ENCODE data around the gene KIRREL1.
"Not testable (repeated sequence)": the region's sequence is repeated elsewhere in the genome, so short reads cannot be mapped to it uniquely, and the experiment has no call there.

Gene KIRREL1

DNA sequence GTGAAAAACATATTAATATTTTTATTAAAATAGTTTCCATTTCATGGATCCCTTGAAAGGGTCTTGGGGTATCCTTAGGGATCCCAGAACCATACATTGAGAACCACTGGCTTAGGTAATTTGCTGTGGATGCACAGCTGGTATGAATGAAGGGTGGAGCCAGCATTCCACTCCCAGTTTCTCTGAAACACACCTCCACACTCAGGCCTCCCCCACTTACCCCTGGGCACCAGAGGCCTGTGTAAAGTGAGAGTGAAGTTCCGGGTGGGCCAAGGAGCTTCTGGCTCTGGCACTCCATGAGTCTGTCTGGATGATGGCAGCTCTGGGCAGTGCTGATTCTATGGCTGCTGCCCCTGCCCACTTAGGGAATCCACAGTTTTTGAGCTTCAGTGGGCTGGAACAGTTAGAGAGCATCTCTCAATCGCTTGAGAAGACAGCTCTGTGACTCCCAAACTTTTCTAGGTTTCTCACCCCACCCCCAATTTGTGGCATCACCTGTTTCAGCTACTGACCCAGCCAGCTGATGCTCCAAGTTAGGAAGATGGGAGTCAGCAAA lies 129.5 kb downstream of the KIRREL1 start:
- Histone ChIP-seq H3K27me3 (ENCODE audit: insufficient read depth, poor library complexity, severe bottlenecking) (no peaks in the 10 kb centered on the region), H3K27ac (ENCODE audit: poor library complexity, severe bottlenecking) (no peak overlapping the region), H3K4me1 (ENCODE audit: insufficient read depth, poor library complexity, severe bottlenecking) (peaks cover 13% of the 10 kb centered on the region), H3K36me3 (ENCODE audit: low read depth) (no peaks in the 10 kb centered on the region), H3K9me3 (ENCODE audit: severe bottlenecking) (no peaks in the 10 kb centered on the region), H3K4me3 (ENCODE audit: severe bottlenecking) (no peak overlapping the region)
- ATAC-seq (ENCODE audit: low read depth): no peak
- no peak for TF ChIP-seq CTCF (IDR thresholded peaks at IDR 0.05; ENCODE audit: poor library complexity, severe bottlenecking)
- DNase-seq (ENCODE audit: low spot score): no peak

DNA sequence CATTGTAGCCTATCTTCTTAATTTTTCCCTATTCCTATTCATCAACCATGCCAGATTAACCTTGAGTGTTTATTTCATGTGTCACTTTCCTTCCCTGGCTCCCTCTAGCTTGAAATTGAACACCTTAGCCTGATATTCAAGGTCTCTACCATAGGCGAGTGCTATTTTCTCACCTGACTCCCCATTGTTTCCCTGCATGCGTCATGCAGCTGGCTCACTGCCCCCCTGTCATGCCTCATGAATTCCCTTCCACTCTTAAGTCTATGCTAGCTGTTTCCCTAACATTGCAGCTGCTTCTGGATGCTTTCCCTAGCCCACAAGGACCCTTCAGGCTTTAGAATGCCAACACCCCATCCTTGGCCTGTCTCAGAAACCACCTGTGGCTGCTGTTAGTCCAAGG lies 130.6 kb downstream of the KIRREL1 start:
- Histone ChIP-seq H3K36me3 (ENCODE audit: low read depth) (no peaks in the 10 kb centered on the region), H3K9me3 (ENCODE audit: severe bottlenecking) (no peaks in the 10 kb centered on the region), H3K27me3 (ENCODE audit: insufficient read depth, poor library complexity, severe bottlenecking) (no peaks in the 10 kb centered on the region), H3K4me3 (ENCODE audit: severe bottlenecking) (no peak overlapping the region), H3K27ac (ENCODE audit: poor library complexity, severe bottlenecking) (peak overlapping the region; percentile 32), H3K4me1 (ENCODE audit: insufficient read depth, poor library complexity, severe bottlenecking) (peaks cover 15% of the 10 kb centered on the region)
- no peak for TF ChIP-seq CTCF (IDR thresholded peaks at IDR 0.05; ENCODE audit: poor library complexity, severe bottlenecking)
- peak; percentile 83 for ATAC-seq (ENCODE audit: low read depth)
- DNase-seq (ENCODE audit: low spot score): peak; percentile 79

DNA sequence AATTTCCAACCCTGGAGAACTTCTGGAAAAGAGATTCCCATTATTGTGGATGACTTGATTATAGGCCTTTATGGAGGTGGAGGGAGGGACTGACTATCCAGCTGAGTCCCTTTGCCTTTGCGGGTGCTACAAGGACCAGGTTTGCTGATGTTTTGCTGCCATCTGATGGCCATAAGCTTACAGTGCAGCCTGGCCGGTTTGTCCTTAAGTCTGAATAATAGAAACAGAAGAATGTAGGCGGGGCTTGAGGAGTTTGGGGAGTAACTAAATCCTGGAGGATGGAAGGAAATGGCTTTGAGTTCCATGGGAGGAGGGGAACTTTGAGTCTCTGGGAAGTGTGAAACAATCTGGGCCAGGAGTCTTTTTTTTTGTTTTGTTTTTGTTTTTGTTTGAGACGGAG lies 131.6 kb downstream of the KIRREL1 start:
- Histone ChIP-seq H3K36me3 (ENCODE audit: low read depth) (no peaks in the 10 kb centered on the region), H3K27me3 (ENCODE audit: insufficient read depth, poor library complexity, severe bottlenecking) (no peaks in the 10 kb centered on the region), H3K4me1 (ENCODE audit: insufficient read depth, poor library complexity, severe bottlenecking) (peaks cover 16% of the 10 kb centered on the region), H3K27ac (ENCODE audit: poor library complexity, severe bottlenecking) (no peak overlapping the region), H3K4me3 (ENCODE audit: severe bottlenecking) (no peak overlapping the region), H3K9me3 (ENCODE audit: severe bottlenecking) (no peaks in the 10 kb centered on the region)
- ATAC-seq (ENCODE audit: low read depth) (peak; percentile 80), DNase-seq (ENCODE audit: low spot score) (peak; percentile 82)
- TF ChIP-seq CTCF (IDR thresholded peaks at IDR 0.05; ENCODE audit: poor library complexity, severe bottlenecking): peak; percentile 91

- no peak overlapping the region for H3K4me3 ChIP-seq (ENCODE audit: severe bottlenecking)
- no peaks in the 10 kb centered on the region for H3K9me3 ChIP-seq (ENCODE audit: severe bottlenecking)
- ATAC-seq (ENCODE audit: low read depth): no peak
Observed at GRCh38 chr1:158126425-158126824, 133.0 kb downstream of the KIRREL1 start.

DNA sequence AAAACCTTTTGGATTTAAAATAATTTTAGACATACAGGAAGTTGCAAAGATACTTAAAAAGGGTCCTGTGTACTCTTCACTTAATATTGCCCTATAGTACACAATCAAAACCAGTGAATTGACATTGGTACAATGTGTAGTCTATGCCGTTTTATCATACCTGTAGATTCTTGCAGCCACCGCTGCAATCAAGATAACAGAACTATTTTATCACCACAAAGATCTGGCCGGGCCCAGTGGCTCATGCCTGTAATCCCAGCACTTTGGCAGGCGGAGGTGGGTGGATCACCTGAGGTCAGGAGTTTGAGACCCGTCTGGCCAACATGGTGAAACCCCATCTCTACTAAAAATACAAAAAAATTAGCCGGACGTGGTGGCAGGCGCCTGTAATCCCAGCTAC lies 135.1 kb downstream of the KIRREL1 start:
- not testable (repeated sequence) for H3K9me3 ChIP-seq (ENCODE audit: severe bottlenecking); ATAC-seq (ENCODE audit: low read depth); H3K27ac ChIP-seq (ENCODE audit: poor library complexity, severe bottlenecking); DNase-seq (ENCODE audit: low spot score); H3K4me3 ChIP-seq (ENCODE audit: severe bottlenecking); H3K27me3 ChIP-seq (ENCODE audit: insufficient read depth, poor library complexity, severe bottlenecking); H3K36me3 ChIP-seq (ENCODE audit: low read depth)
- H3K4me1 ChIP-seq (ENCODE audit: insufficient read depth, poor library complexity, severe bottlenecking): peaks cover 15% of the 10 kb centered on the region

More at GRCh38 chr1:158126425-158126824, 133.0 kb downstream of the KIRREL1 start:
- Histone ChIP-seq H3K36me3 (ENCODE audit: low read depth) (no peaks in the 10 kb centered on the region), H3K27me3 (ENCODE audit: insufficient read depth, poor library complexity, severe bottlenecking) (no peaks in the 10 kb centered on the region), H3K27ac (ENCODE audit: poor library complexity, severe bottlenecking) (no peak overlapping the region), H3K4me1 (ENCODE audit: insufficient read depth, poor library complexity, severe bottlenecking) (peaks cover 16% of the 10 kb centered on the region)
- TF ChIP-seq CTCF (IDR thresholded peaks at IDR 0.05; ENCODE audit: poor library complexity, severe bottlenecking): no peak
- DNase-seq (ENCODE audit: low spot score): no peak

Data from RWPE2 (cell line).